Measurements from ENCODE around the gene CCDC141.

DNA sequence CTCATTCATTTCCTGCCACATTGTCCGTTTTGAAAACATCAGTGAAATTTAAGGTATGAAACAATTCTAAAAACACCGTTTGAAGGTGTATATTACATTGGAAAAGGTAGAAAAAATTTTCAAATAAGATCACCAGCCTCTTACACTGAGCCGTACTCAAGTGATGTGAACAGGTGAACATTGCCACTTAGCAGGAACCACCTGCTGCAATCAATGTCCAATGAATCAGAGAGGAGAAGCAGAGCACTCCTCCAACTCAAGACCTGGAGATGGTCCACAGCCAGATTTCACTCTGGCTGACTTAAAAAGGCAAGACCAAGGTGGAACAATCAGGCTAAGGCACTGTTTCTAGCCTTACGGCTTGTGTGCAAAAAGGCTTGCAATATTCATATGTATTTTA is 132.4 kb downstream of the CCDC141 start:
- TF ChIP-seq POLR2A (IDR thresholded peaks at IDR 0.05) (no peak), CTCF (IDR thresholded peaks at IDR 0.05) (no peak), EP300 (IDR thresholded peaks at IDR 0.05) (no peak), POLR2AphosphoS5 (IDR thresholded peaks at IDR 0.05) (no peak)
